Psoas muscle (tissue), 8 donors: ENCODE results near the gene PRODH2. TPM values are rescaled to one million over a fixed set of nuclear protein-coding genes. Genes with fewer than 3 reads are reported as not detected.
"Not testable (repeated sequence)": the region's sequence is repeated elsewhere in the genome, so short reads cannot be mapped to it uniquely, and the experiment has no call there.

Experiments used
- ATAC-seq, 4 donors: fragments of 200-7000 bp; cut with Tn5 transposase; one replicate each; pipeline ENCODE4 v1.9.1; 2020; ENCODE audit warnings: moderate library complexity in 3 of 4, mild to moderate bottlenecking in 2 of 4
- DNase-seq, 2 donors: peaks; one replicate each; pipeline ENCODE4 v3.0.0-alpha.2; 2020
- H3K27ac ChIP-seq: fragments of 200-600 bp; one replicate; pipeline ENCODE4 v1.8.0; 2022
- H3K27me3 ChIP-seq, 3 donors: fragments of 200-600 bp in 1 of 3; one replicate each; pipeline versions ENCODE4 v1.6.1 to v1.8.0; 2013 to 2022; ENCODE audit warnings: low read length in 2 of 3, mild to moderate bottlenecking in 2 of 3, moderate library complexity in 1 of 3; ENCODE audit not compliant: insufficient read depth in 3 of 3
- H3K36me3 ChIP-seq, 2 donors: fragments of 200-600 bp in 1 of 2; one replicate each; pipeline versions ENCODE4 v1.6.1 to v1.8.0; 2013 to 2022; ENCODE audit warnings: low read depth in 1 of 2, mild to moderate bottlenecking in 1 of 2, moderate library complexity in 1 of 2; ENCODE audit not compliant: insufficient read depth in 1 of 2
- H3K4me1 ChIP-seq: fragments of 200-600 bp; one replicate; pipeline ENCODE4 v1.8.0; 2022
- H3K4me3 ChIP-seq: fragments of 200-600 bp; one replicate; pipeline ENCODE4 v1.8.0; 2022; ENCODE audit warnings: mild to moderate bottlenecking
- H3K9me3 ChIP-seq: fragments of 200-600 bp; one replicate; pipeline ENCODE4 v1.8.0; 2022
- CTCF ChIP-seq: fragments of 200-600 bp; IDR thresholded peaks from one replicate; pipeline ENCODE4 v1.8.0; 2022; ENCODE audit warnings: antibody characterized with exemption
- WGBS, 3 donors: extraction: QIAGEN DNeasy Blood & Tissue Kit; methylation state at CpG; one replicate each; pipeline versions ENCODE4 v1.1.6 to v1.1.7; 2013; 5-methylcytosine and 5-hydroxymethylcytosine counted together
- intact Hi-C, 2 donors: fragments of 100-400 bp; cut with DNase I; formaldehyde crosslinking; loops; one replicate each; pipeline versions ENCODE4 v1.11.0 to v1.14.2; 2022
- polyA plus RNA-seq, 3 donors: library from polyadenylated mRNA; stranded (reverse); fragments of 200-250 nt; gene quantifications; one replicate each; pipeline ENCODE4 v1.2.3, GENCODE V29; 2013
- total RNA-seq, 4 donors: library from RNA; stranded (reverse); fragmentation: NEBNext Ultra II Directional in 2 of 4; extraction: Animal tissue kit (Norgen Biotek cat#: 25700) in 2 of 4; gene quantifications; one replicate each; pipeline versions ENCODE4 v1.2.1 to v1.2.4, GENCODE V29; 2021 to 2023
- donor health status: healthy with polysubstance abuse.
- donor health status: DM: no; HTN: no; CAD: no; lungs with moderate emphysema.
- donor health status: Bipolar disorder and iron deficiency.
- donor health status: healthy.
- donor health status: DM: yes; HTN: yes; CAD: no.
- donor health status: DM: no; HTN: no; CAD: no.
- donor health status: DM: no; HTN: no; CAD: no.
- donor health status: DM: yes; HTN: yes; CAD: no.

Gene PRODH2
- total and polyA plus RNA-seq, 7 donors, result not detected

- no peak for TF ChIP-seq CTCF
- Histone ChIP-seq H3K4me1 (no peaks in the 10 kb centered on the region), H3K27me3 (peaks cover 0 to 29% (median 10%) of the 10 kb centered on the region in 3 donors), H3K9me3 (no peaks in the 10 kb centered on the region), H3K27ac (no peak overlapping the region), H3K36me3 (no peaks in the 10 kb centered on the region), H3K4me3 (no peak overlapping the region)
- no peak for ATAC-seq
- intact Hi-C loops, result no loop called here
- WGBS, 3 donors, result 53 to 59% (median 53%) methylated on average over 3 of the region's 3 CpGs
- DNase-seq, result no peak
Measured at GRCh38 chr19:35801828-35802227, 10.8 kb downstream of the PRODH2 start.

- WGBS, 3 donors, result 4 to 15% (median 5%) methylated on average over 14 to 15 of the region's 15 CpGs
- DNase-seq (no peak), ATAC-seq (no peak)
- no peaks in the 10 kb centered on the region for H3K9me3 ChIP-seq
- no peaks in the 10 kb centered on the region for H3K36me3 ChIP-seq
- H3K4me1 ChIP-seq, result no peaks in the 10 kb centered on the region
- no peak for TF ChIP-seq CTCF
- H3K4me3 ChIP-seq, result no peak overlapping the region
- peaks cover 0 to 41% (median 11%) of the 10 kb centered on the region in 3 donors for H3K27me3 ChIP-seq
- intact Hi-C loops, result no loop called here
- H3K27ac ChIP-seq, result no peak overlapping the region
Measured at GRCh38 chr19:35797663-35798062, 15.0 kb downstream of the PRODH2 start.

DNA sequence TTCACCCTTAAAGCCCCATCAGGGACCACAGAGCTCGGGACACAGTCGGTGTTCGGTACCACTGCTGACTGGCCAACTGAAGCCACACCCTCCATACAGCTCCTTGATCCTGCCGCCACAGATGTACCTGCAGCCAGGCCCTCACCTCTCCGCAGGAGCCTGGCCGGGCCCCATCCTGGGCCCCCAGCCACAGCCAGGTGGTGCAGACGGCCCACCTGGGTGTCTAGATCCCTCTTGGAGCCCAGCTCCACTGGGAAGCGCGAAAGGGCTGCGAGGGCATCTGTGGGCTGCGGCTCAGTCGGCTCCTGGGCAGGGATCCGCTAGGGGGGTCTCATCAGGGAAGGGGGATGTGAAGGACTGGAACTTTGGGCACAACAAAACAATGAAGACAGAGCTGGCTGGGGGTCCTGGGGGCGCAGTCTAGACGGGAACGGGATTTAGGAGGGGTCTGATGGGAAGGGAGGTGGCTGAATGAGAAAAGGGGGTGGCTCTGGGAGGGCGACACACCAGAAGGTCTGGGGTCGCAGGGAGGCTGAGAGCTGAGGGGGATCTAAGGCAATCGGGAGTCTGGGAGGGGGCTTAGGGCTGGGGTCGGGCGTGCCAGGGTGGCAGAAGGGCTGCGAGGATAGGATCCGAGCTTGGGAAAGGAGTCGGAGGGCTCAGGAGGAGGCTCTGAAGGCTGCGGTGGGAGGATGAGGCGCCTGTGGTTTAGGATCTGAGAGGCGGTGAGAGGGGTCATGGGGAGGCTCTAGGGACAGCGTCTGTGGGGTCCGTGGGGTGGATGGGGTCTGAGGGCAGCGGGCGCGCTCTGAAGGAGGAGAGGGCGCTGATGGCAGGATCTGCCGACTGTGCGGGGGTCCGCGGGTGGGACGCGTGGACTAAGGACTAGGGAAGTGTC, 15.8 kb downstream of the PRODH2 start:
- H3K4me1 ChIP-seq, result no peaks in the 10 kb centered on the region
- no peak overlapping the region for H3K27ac ChIP-seq
- TF ChIP-seq CTCF, result no peak
- H3K4me3 ChIP-seq, result no peak overlapping the region
- H3K27me3 ChIP-seq, result peaks cover 0 to 41% (median 11%) of the 10 kb centered on the region in 3 donors
- H3K9me3 ChIP-seq, result no peaks in the 10 kb centered on the region
- intact Hi-C loops, result no loop called here
- 8 to 18% (median 8%) methylated on average over 39 of the region's 39 CpGs for WGBS, 3 donors
- DNase-seq (no peak), ATAC-seq (no peak)
- no peaks in the 10 kb centered on the region for H3K36me3 ChIP-seq

- H3K9me3 ChIP-seq, intact Hi-C loops, H3K4me3 ChIP-seq, DNase-seq, H3K36me3 ChIP-seq, H3K27ac ChIP-seq, H3K4me1 ChIP-seq, ATAC-seq: not testable (repeated sequence)
- peaks cover 0 to 41% (median 11%) of the 10 kb centered on the region in 3 donors for H3K27me3 ChIP-seq
- WGBS, 3 donors, result 69 to 93% (median 88%) methylated on average over 1 of the region's 1 CpG
Measured at GRCh38 chr19:35795564-35795963, 17.1 kb downstream of the PRODH2 start.

GRCh38 chr19:35793381-35794165, 19.1 kb downstream of the PRODH2 start:
- 64 to 66% (median 65%) methylated on average over 7 of the region's 7 CpGs for WGBS, 3 donors
- H3K9me3 ChIP-seq, result no peaks in the 10 kb centered on the region
- intact Hi-C loops, result no loop called here
- no peak overlapping the region for H3K27ac ChIP-seq
- DNase-seq, result no peak
- H3K36me3 ChIP-seq, result no peaks in the 10 kb centered on the region
- H3K27me3 ChIP-seq, result peaks cover 0 to 29% (median 8%) of the 10 kb centered on the region in 3 donors
- H3K4me1 ChIP-seq, result no peaks in the 10 kb centered on the region
- TF ChIP-seq CTCF, result no peak
- H3K4me3 ChIP-seq, result no peak overlapping the region
- ATAC-seq, result no peak
